Measurements from ENCODE around the gene KLHL30. TPM values are rescaled to one million over a fixed set of nuclear protein-coding genes. Genes with fewer than 3 reads are reported as not detected.
"Not testable (repeated sequence)": the region's sequence is repeated elsewhere in the genome, so short reads cannot be mapped to it uniquely, and the experiment has no call there.

The KLHL30 gene
- total RNA-seq, 3 donors from 2014 or later, result 0.15 to 0.98 (median 0.32) TPM

- TF ChIP-seq POLR2AphosphoS5 (IDR thresholded peaks at IDR 0.05), result no peak
- TF ChIP-seq, protein P1, sequence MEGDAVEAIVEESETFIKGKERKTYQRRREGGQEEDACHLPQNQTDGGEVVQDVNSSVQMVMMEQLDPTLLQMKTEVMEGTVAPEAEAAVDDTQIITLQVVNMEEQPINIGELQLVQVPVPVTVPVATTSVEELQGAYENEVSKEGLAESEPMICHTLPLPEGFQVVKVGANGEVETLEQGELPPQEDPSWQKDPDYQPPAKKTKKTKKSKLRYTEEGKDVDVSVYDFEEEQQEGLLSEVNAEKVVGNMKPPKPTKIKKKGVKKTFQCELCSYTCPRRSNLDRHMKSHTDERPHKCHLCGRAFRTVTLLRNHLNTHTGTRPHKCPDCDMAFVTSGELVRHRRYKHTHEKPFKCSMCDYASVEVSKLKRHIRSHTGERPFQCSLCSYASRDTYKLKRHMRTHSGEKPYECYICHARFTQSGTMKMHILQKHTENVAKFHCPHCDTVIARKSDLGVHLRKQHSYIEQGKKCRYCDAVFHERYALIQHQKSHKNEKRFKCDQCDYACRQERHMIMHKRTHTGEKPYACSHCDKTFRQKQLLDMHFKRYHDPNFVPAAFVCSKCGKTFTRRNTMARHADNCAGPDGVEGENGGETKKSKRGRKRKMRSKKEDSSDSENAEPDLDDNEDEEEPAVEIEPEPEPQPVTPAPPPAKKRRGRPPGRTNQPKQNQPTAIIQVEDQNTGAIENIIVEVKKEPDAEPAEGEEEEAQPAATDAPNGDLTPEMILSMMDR (IDR thresholded peaks at IDR 0.05), result no peak
- TF ChIP-seq POLR2A (IDR thresholded peaks at IDR 0.05), result no peak
- peak overlapping the region in 1 of 2 donors; percentile 43 for H3K27ac ChIP-seq
- DNase-seq (ENCODE audit: low spot score in 2 of 2), result no peak
- H3K4me3 ChIP-seq, result no peak overlapping the region
- H3K36me3 ChIP-seq, result no peaks in the 10 kb centered on the region
- H3K4me1 ChIP-seq, result no peaks in the 10 kb centered on the region
- intact Hi-C loops (cut with DNase I; ENCODE audit: low total_unique reads), result no loop called here
- H3K9me3 ChIP-seq, result no peaks in the 10 kb centered on the region
- H3K27me3 ChIP-seq, result peaks cover 0 to 9% of the 10 kb centered on the region in 2 donors
Measured at GRCh38 chr2:238168196-238169047, 30.0 kb downstream of the KLHL30 start.

GRCh38 chr2:238169048-238169707 is 30.7 kb downstream of the KLHL30 start:
- Histone ChIP-seq H3K4me1 (no peaks in the 10 kb centered on the region), H3K27me3 (peaks cover 0 to 2% of the 10 kb centered on the region in 2 donors), H3K27ac (peak overlapping the region in 1 of 2 donors; percentile 64), H3K36me3 (no peaks in the 10 kb centered on the region), H3K9me3 (no peaks in the 10 kb centered on the region), H3K4me3 (no peak overlapping the region)
- no peak for DNase-seq (ENCODE audit: low spot score in 2 of 2)
- intact Hi-C loops (cut with DNase I; ENCODE audit: low total_unique reads), result no loop called here
- no peak for TF ChIP-seq POLR2A (IDR thresholded peaks at IDR 0.05)
- TF ChIP-seq, protein P1 (IDR thresholded peaks at IDR 0.05), result no peak
- TF ChIP-seq POLR2AphosphoS5 (IDR thresholded peaks at IDR 0.05), result no peak

DNA sequence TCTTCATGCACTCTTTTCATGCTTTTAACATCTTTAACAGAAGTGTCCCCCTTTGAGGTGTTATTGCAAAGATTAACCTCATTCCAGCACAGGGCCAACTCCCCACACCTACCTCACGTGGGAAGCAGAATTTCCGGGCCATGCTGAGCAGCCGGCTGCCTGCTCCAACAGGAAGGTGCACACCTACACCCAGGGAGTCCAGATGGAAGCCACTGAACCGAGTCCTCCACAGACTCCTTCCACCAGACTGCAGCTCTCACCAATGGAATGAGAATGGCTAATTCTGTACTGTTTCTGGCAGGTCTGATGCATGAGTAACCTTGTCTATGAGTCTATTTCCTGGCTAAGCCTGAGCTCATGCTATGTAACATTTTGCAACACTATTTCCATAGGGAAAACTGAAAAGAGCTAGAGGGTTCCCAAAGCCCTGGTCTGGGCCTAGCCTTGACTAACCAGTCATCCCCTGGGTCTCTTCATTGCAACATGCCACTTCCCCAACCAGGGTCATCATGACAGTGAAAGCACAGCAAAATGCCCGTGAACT is 31.3 kb downstream of the KLHL30 start:
- no peaks in the 10 kb centered on the region for H3K36me3 ChIP-seq
- H3K27me3 ChIP-seq, result no peaks in the 10 kb centered on the region
- no peaks in the 10 kb centered on the region for H3K9me3 ChIP-seq
- peak overlapping the region in 1 of 2 donors; percentile 64 for H3K27ac ChIP-seq
- H3K4me3 ChIP-seq, result no peak overlapping the region
- intact Hi-C loops (cut with DNase I; ENCODE audit: low total_unique reads), result no loop called here
- DNase-seq (ENCODE audit: low spot score in 2 of 2), result no peak
- no peaks in the 10 kb centered on the region for H3K4me1 ChIP-seq
- TF ChIP-seq POLR2A (IDR thresholded peaks at IDR 0.05) (no peak), POLR2AphosphoS5 (IDR thresholded peaks at IDR 0.05) (no peak)
- TF ChIP-seq, protein P1 (IDR thresholded peaks at IDR 0.05), result no peak

DNA sequence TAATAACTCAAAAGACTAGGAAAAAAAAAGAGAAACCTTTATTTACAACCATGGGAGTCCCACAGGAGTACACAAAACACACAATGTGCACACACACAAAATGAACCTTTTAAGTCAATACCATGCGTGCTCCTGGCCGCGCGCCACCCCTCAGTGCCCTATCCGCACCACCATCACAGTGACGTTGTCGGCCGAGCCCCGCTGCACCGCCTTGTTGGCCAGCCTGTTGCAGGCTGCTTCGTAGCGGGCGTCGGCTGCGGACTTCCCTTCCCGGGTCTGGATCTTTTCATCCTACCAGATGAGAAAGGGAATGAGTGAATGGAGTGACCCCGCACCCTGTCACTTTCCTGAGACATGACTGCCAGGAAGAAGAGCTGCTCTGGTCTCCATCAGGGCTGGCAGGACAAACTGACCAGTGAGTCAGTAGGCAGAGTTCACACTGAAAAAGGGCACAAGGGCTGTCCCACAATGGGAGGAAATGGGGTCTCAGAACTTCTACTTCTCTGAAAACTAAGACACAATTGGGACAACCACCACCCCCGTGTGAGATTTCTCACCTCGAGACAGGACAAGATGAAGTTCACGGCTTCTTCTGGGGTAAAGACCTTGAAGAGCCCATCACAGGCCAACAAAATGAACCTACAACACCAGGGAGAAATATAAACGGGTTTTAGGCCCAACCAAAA is 32.1 kb downstream of the KLHL30 start:
- peak overlapping the region in 1 of 2 donors; percentile 68 for H3K27ac ChIP-seq
- H3K4me1 ChIP-seq, result no peaks in the 10 kb centered on the region
- no peaks in the 10 kb centered on the region for H3K27me3 ChIP-seq
- no peaks in the 10 kb centered on the region for H3K9me3 ChIP-seq
- H3K4me3 ChIP-seq, result no peak overlapping the region
- intact Hi-C loops (cut with DNase I; ENCODE audit: low total_unique reads), result no loop called here
- no peak for TF ChIP-seq POLR2A (IDR thresholded peaks at IDR 0.05)
- TF ChIP-seq POLR2AphosphoS5 (IDR thresholded peaks at IDR 0.05), result no peak
- TF ChIP-seq, protein P1 (IDR thresholded peaks at IDR 0.05), result no peak
- peak in 1 of 2 donors; percentile 73 for DNase-seq (ENCODE audit: low spot score in 2 of 2)
- H3K36me3 ChIP-seq, result no peaks in the 10 kb centered on the region

GRCh38 chr2:238171072-238171431 is 32.6 kb downstream of the KLHL30 start:
- H3K27me3 ChIP-seq; H3K27ac ChIP-seq; H3K4me1 ChIP-seq; H3K4me3 ChIP-seq; H3K36me3 ChIP-seq; H3K9me3 ChIP-seq; DNase-seq (ENCODE audit: low spot score in 2 of 2); intact Hi-C loops (cut with DNase I; ENCODE audit: low total_unique reads): not testable (repeated sequence)

All from breast epithelium (tissue), 4 donors.